ENCODE data around the gene CDON. TPM values are rescaled to one million over a fixed set of nuclear protein-coding genes. Genes with fewer than 3 reads are reported as not detected.
A peak's percentile ranks its signal among the peaks of the same experiment; 100 is the strongest.

CDON gene
- total RNA-seq, 1 donor: 12.3 TPM

DNA sequence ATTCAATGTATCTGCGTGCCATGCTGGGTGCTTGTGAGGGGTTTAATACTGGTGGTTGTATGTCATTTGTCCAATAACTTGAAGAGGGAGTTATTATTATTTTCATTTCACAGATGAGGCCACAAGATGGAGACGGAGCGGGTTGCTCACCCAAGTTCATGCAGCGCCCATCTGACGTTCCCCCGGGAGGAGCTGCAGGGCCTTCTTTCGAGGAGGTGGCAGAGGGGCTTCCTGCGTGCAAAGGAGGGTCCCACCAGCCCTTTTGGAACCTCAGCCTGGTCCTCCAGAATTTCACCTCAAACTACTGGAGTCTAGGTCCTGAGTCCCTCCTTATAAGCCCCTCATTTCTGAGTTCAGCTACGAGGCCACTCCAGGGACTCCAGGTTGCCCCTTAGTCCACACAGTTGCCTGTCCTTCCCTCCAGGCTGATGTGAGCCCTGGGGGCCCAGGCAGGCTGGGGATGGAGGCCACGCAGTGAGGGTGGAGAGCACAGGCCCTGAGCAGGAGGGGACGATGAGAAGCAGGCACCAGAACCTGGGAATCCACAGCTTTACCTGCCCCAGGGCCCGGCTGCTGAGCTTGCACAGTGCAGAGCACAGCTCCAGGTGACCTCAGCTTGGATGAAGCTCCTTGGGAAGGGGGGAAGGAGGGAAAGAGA is 119.8 kb downstream of the CDON start:
- no peaks in the 10 kb centered on the region for H3K9me3 ChIP-seq (ENCODE audit: low read depth, low read length)
- no peak overlapping the region for H3K27ac ChIP-seq (ENCODE audit: low read depth, low read length)
- peak; percentile 66 for DNase-seq (ENCODE audit: insufficient read length, low spot score, missing footprints)
- peaks cover 3% of the 10 kb centered on the region for H3K27me3 ChIP-seq (ENCODE audit: insufficient read depth, low read length)
- no peaks in the 10 kb centered on the region for H3K79me2 ChIP-seq (ENCODE audit: insufficient read depth, low read length)
- peaks cover 8% of the 10 kb centered on the region for H3K4me1 ChIP-seq (ENCODE audit: insufficient read depth, low read length)
- H4K20me1 ChIP-seq (ENCODE audit: insufficient read depth, low read length): no peaks in the 10 kb centered on the region
- no peaks in the 10 kb centered on the region for H3K36me3 ChIP-seq (ENCODE audit: insufficient read depth, low read length)
- no peak overlapping the region for H2AFZ ChIP-seq (ENCODE audit: low read length)
- peak overlapping the region; percentile 78 for H3K4me2 ChIP-seq (ENCODE audit: insufficient read depth, low read length)
- TF ChIP-seq, protein P1, sequence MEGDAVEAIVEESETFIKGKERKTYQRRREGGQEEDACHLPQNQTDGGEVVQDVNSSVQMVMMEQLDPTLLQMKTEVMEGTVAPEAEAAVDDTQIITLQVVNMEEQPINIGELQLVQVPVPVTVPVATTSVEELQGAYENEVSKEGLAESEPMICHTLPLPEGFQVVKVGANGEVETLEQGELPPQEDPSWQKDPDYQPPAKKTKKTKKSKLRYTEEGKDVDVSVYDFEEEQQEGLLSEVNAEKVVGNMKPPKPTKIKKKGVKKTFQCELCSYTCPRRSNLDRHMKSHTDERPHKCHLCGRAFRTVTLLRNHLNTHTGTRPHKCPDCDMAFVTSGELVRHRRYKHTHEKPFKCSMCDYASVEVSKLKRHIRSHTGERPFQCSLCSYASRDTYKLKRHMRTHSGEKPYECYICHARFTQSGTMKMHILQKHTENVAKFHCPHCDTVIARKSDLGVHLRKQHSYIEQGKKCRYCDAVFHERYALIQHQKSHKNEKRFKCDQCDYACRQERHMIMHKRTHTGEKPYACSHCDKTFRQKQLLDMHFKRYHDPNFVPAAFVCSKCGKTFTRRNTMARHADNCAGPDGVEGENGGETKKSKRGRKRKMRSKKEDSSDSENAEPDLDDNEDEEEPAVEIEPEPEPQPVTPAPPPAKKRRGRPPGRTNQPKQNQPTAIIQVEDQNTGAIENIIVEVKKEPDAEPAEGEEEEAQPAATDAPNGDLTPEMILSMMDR (IDR thresholded peaks at IDR 0.05; ENCODE audit: extremely low read depth, low read depth, low read length): no peak
- no peak overlapping the region for H3K4me3 ChIP-seq (ENCODE audit: insufficient read depth, low read length)

DNA sequence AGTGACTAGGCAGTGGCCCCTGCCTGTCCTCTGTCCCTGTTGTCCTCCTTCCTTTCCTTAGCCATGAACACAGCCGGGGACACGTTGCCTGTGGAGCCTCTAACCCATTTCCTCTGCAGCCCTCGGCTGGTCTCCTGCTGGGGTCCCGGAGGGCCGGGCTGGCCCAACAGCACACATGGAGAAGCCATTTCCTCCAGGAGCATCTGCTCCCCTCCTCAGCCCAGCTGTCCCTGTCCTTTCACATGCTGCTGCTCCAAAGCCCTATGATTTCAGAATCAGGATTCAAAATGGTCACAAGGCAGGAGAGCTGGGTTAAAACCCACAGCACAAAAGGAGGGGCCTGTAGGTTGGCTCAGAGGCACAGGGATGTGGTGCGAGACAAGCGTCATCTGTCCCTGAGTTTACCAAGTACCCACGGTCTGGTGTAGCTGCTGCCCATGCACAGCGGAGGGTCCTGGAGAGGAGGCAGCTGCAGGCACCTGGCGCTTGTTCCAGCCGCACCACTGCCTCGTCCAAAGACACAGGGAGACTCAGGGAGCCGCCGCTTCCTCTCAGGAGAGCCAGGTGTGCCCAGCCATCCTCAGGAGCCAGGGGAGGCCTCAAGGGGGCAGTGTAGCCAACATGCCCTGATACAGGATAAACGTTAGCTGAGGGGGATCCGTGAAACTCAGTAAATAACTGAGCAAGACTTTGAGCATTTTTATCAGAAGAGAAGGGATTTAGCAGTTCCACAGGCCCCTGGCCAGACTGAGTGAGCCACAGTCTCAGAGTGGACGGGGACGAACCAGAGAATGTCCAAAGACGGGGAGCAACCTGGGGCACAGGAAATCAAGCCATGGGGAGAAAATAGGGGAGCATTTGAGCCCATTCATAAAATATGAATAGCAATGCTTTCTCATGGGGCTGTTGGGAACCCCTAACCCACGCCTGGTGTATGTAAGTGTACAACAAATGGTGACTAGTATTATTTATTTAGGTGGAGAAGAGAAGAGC is 120.8 kb downstream of the CDON start:
- Histone ChIP-seq H3K4me3 (ENCODE audit: insufficient read depth, low read length) (no peak overlapping the region), H3K79me2 (ENCODE audit: insufficient read depth, low read length) (no peaks in the 10 kb centered on the region), H3K4me2 (ENCODE audit: insufficient read depth, low read length) (peak overlapping the region; percentile 78), H4K20me1 (ENCODE audit: insufficient read depth, low read length) (no peaks in the 10 kb centered on the region), H3K4me1 (ENCODE audit: insufficient read depth, low read length) (peaks cover 8% of the 10 kb centered on the region), H3K27me3 (ENCODE audit: insufficient read depth, low read length) (peaks cover 3% of the 10 kb centered on the region), H3K36me3 (ENCODE audit: insufficient read depth, low read length) (no peaks in the 10 kb centered on the region), H3K27ac (ENCODE audit: low read depth, low read length) (no peak overlapping the region), H3K9me3 (ENCODE audit: low read depth, low read length) (no peaks in the 10 kb centered on the region), H2AFZ (ENCODE audit: low read length) (peak overlapping the region; percentile 84)
- peak; percentile 92 for DNase-seq (ENCODE audit: insufficient read length, low spot score, missing footprints)
- TF ChIP-seq, protein P1 (IDR thresholded peaks at IDR 0.05; ENCODE audit: extremely low read depth, low read depth, low read length): peak; percentile 75

DNA sequence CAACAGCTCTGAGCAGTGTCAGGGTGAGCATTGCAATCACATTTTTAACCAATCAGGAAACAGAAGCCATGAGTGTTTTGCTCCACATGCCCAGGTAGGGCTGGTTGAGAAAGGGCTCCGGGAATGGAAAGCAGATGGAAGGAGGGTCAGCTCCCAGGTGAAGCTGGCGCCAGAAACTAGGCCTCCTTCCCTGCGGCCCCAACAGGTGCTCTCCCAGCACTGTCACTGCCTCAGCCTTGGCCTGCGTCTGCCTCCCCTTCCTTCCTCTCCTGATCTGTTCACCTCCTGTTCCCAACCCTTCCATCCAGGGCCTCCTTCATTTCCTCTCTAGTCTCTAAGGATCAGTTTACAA is 121.4 kb downstream of the CDON start:
- no peaks in the 10 kb centered on the region for H3K9me3 ChIP-seq (ENCODE audit: low read depth, low read length)
- H3K79me2 ChIP-seq (ENCODE audit: insufficient read depth, low read length): no peaks in the 10 kb centered on the region
- H3K4me2 ChIP-seq (ENCODE audit: insufficient read depth, low read length): no peak overlapping the region
- peaks cover 5% of the 10 kb centered on the region for H3K27me3 ChIP-seq (ENCODE audit: insufficient read depth, low read length)
- peaks cover 8% of the 10 kb centered on the region for H3K4me1 ChIP-seq (ENCODE audit: insufficient read depth, low read length)
- no peak overlapping the region for H3K27ac ChIP-seq (ENCODE audit: low read depth, low read length)
- H4K20me1 ChIP-seq (ENCODE audit: insufficient read depth, low read length): no peaks in the 10 kb centered on the region
- H3K36me3 ChIP-seq (ENCODE audit: insufficient read depth, low read length): no peaks in the 10 kb centered on the region
- no peak overlapping the region for H3K4me3 ChIP-seq (ENCODE audit: insufficient read depth, low read length)
- no peak overlapping the region for H2AFZ ChIP-seq (ENCODE audit: low read length)
- no peak for DNase-seq (ENCODE audit: insufficient read length, low spot score, missing footprints)
- TF ChIP-seq, protein P1 (IDR thresholded peaks at IDR 0.05; ENCODE audit: extremely low read depth, low read depth, low read length): no peak

DNA sequence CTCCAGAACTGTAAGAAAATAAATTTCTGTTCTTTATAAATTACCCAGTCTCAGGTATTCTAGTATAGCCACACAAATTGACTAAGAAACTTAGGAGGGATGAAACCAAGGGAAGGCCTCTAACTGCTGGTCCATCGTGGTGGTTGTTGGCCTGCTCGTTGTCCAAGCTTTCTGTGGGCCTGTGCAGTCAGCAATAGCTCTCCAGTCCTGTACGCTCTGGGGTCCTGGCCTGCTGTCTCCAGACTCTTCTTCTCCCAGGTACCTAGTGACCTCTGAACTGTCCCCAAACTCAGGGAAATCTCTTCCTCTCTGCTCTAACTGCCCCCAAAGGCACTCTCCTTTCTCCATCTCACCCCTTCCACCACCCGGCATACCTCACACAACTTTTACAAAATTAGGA is 122.5 kb downstream of the CDON start:
- no peaks in the 10 kb centered on the region for H3K36me3 ChIP-seq (ENCODE audit: insufficient read depth, low read length)
- H3K27ac ChIP-seq (ENCODE audit: low read depth, low read length): no peak overlapping the region
- DNase-seq (ENCODE audit: insufficient read length, low spot score, missing footprints): no peak
- no peaks in the 10 kb centered on the region for H4K20me1 ChIP-seq (ENCODE audit: insufficient read depth, low read length)
- no peak overlapping the region for H3K4me2 ChIP-seq (ENCODE audit: insufficient read depth, low read length)
- H3K79me2 ChIP-seq (ENCODE audit: insufficient read depth, low read length): no peaks in the 10 kb centered on the region
- TF ChIP-seq, protein P1 (IDR thresholded peaks at IDR 0.05; ENCODE audit: extremely low read depth, low read depth, low read length): no peak
- H3K27me3 ChIP-seq (ENCODE audit: insufficient read depth, low read length): peaks cover 5% of the 10 kb centered on the region
- H3K4me3 ChIP-seq (ENCODE audit: insufficient read depth, low read length): no peak overlapping the region
- H2AFZ ChIP-seq (ENCODE audit: low read length): no peak overlapping the region
- peaks cover 8% of the 10 kb centered on the region for H3K4me1 ChIP-seq (ENCODE audit: insufficient read depth, low read length)
- no peaks in the 10 kb centered on the region for H3K9me3 ChIP-seq (ENCODE audit: low read depth, low read length)

Measured in osteoblast (primary cell).